Retina (tissue), 1 donor: ENCODE data around the gene ZNF816.
"Not testable (repeated sequence)": the region's sequence is repeated elsewhere in the genome, so short reads cannot be mapped to it uniquely, and the experiment has no call there.

ENCODE experiments used
- DNase-seq: peaks from one replicate; pipeline ENCODE4 v3.0.0-alpha.2; 2016

ZNF816 gene

DNA sequence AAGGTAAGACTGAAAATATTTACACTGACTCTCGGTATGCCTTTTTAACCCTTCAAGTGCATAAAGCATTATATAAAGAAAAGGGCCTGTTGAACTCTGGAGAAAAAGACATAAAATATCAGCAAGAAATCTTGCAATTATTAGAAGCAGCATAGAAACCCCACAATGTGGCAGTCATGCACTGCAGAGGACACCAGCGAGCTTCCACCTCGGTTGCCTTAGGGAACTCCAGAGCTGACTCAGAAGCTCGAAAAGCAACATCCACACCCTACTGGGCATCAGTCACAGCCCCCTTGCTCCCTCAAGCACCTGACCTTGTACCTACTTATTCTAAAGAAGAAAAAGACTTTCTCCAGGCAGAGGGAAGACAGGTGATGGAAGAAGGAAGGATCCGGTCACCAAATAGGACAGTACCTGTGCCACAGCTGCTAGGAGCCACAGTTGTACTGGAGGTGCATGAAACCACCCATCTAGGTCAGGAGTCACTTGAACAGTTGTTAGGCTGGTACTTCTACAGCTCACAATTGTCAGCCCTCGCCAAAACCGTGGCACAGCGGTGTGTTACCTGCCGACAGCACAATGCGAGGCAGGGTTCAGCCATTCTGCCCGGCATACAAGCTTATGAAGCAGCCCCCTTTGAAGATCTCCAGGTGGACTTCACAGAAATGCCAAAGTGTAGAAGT is 2.9 kb downstream of the ZNF816 start:
- no peak for DNase-seq

DNA sequence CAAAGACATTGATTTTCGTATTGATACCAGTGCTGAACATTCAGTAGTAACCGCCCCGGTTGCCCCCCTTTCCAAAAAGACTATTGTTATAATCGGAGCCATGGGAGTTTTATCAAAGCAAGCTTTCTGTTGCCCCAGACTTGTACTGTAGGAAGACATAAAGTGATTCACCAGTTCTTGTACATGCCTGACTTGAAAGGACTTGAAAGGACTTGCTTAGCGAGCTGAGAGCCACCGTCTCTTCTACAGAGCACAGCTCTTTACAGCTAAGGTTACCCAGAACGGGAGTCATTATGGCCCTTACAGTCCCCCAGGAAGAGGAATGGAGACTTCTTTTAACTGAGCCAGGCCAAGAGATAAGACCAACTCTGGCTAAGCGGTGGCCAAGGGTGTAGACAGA is 5.1 kb downstream of the ZNF816 start:
- no peak for DNase-seq

DNA sequence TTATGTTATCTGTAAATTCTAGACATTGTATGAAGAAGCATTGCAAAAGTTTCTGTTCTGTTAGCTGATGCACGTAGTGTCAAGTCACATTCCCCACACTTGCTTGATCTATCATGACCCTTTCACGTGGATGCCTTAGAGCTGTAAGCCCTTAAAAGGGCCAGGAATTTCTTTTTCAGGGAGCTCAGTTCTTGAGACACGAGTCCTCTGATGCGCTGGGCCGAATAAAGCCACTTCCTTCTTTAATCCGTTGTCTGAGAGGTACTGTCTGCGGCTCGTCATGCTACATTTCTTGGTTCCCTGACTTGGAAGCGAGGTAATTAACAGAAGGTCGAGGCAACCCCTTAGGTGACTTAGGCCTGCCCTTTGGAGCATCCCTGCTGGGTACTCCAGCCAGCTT is 5.8 kb downstream of the ZNF816 start:
- no peak for DNase-seq

DNA sequence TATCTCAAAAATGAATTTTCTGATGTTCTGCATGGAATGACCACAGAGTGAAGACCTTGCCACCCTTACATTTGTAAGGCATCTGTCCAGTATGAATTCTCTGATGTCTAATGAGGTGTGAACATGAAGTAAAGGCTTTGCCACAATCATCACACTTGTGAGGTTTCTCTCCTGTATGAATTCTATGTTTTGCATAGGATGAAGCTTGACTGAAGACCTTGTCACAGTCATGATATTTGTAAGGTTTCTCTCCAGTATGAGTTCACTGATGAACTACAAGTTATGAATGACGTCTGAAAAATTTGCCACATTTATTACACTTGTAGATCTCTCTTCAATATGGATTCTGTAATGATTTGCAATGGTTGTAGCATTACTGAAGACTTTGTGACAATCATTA is 13.3 kb downstream of the ZNF816 start:
- no peak for DNase-seq

DNA sequence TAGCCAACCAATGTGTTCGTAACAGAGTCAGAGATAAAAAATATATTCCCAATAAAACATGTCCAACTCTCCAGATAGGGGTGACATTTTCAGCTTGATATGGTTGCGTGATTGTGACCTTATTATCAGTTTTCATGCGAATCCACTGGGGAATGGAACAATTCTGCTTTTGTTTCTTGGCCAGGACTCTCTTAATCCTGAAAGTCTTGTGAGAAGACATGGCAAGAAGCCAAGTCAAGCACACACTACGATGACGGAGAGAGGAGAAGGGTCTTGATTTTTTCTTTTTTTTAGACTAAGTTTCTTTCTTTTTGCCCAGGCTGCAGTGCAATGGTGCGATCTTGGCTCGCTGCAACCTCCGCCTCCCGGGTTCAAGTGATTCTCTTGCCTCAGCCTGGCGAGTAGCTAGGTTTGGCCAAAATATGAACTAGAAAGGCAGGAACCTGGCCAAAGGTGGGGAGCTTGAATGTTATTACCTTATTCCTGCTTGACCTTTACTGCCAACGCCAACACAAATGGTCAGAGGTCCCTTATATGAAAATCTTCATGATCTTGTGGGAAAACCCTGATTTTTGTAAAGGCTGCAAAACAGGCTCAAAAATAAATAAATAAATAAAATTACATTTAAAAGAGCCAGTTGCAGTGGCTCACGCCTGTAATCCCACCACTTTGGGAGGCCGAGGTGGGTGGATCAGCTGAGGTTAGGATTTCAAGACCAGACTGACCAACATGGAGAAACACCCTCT is 14.5 kb downstream of the ZNF816 start:
- no peak for DNase-seq

DNA sequence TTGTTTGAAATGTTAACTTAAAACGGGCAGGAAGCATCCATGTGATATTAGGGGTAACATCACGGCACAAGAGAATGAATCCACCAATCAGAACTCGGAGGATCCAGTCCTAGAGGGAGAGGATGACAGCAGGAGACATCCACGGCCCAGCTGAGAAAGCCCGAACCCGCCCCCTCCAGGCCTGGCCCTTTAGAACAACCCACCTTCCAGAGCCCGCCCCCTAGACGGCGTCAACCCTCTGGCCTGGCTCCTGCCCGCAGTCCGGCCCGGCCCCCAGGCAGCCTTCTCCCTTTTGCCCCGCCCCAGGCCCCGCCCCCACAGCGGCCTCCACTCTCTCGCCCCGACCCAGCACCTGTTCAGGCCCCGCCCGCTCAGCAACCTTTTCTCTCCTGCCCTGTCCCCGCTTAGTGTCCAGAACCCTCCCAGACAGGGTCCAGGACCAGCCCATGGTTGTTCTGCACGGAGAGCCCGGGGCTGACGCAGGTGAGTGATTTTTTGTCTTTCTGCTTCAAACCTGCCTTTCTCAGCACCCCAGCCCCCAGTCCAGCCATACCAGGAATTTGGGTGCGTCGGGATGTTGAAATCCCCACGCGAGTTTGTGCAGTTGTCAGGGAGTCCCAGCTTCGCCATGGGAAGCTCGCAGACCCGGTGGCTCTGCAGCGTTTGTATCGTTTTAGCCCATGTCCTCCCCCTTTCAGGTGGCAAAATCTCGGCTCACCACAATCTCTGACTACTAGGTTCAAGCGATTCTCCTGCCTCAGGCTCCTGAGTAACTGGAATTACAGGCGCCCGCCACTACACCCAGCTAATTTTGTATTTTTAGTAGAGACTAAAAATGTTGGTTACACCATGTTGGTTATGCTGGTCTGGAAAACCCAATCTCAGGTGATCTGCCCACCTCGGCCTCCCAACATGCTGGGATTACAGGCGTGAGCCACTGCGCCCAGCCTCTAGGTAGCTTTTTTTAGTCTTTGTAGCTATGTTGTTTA is 16.1 kb downstream of the ZNF816 start:
- DNase-seq, result peak; percentile 16

DNA sequence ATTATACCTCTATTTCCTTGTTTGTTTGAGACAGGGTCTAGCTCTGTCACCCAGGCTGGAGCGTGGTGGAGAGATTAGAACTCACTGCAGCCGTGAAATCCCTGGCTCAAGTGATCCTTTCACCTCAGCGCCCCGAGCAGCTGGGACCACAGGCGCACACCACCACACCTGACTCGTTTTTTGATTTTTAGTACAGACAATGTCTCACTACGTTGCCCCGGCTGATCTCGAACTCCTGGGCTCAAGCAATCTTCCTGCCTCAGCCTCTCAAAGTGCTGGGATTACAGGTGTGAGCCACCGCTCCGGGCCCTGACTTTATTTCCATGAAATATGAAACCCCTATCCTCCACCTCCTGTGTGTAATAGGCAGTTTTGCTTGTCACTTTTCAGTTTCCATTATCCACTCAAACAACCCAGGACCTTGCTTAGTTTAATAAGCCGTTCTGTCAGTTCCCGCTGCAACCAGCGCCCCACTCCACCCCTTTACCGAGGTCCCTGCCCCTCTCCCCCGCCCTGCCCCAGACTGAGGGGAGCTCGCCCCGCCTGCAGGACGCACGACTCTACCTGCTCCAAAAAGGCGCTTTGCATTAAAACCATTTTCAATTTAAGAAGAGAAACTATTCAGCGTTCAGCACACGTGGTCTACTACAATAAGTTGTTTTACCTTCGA is 16.9 kb downstream of the ZNF816 start:
- no peak for DNase-seq

DNA sequence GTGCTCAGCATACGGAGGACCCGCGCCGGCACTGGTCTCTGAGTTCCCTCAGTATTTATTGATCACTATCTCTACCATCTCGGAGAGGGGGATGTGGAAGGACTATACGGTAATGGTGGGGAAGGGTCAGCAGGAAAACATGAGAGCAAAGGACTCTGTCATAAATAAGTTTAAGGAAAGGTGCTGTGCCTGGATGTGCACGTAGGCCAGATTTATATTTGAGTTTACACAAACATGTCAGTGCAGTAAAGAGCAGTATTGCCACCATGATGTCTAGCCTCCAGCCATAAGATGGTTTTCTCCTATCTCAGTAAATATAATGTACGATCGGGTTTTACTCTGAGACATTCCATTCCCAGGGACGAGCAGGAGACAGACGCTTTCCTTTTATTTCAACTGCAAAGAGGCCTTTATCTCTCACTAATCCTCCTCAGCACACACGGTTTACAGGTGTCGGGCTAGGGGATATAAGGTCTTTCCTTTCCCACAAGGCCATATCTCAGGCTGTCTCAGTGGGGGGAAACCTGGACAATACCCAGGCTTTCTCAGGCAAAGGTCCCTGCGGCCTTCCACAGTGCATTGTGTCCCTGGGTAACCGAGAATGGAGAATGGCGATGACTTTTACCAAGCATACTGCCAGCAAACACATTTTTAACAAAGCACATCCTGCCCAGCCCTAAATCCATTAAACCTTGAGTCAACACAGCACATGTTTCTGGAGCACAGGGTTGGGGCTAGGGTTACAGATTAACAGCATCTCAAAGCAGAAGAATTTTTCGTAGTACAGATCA is 17.8 kb downstream of the ZNF816 start:
- DNase-seq, result not testable (repeated sequence)

DNA sequence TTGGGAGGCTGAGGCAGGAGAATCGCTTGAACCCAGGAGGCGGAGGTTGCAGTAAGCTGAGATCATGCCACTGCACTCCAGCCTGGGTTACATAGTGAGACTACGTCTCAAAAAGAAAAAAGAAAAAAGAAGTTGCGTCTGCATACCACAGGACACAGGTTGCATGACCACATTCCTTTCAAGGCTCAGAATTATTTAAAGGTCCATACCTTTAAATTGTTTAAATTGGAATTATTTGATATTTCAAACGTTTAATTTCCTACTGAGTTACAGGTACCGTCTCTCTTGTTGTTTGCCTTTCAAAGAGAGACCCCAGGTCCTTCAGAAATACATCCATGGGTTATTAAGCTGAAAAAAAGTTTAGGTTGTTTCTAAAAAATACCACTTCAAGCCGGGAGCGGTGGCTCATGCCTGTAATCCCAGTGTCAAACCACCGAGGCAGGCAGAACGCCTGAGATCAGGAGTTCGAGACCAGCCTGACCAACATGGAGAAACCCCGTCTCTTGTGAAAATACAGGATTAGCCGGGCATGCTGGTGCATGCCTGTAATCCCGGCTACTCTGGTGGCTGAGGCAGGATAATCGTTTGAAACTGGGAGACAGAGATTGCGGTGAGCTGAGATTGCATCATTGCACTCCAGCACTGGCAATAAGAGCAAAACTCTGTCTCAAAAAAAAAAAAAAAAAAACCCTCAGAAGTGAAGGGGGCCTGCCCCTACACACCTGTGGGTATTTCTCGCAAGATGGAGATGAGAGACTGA is 18.6 kb downstream of the ZNF816 start:
- no peak for DNase-seq

DNA sequence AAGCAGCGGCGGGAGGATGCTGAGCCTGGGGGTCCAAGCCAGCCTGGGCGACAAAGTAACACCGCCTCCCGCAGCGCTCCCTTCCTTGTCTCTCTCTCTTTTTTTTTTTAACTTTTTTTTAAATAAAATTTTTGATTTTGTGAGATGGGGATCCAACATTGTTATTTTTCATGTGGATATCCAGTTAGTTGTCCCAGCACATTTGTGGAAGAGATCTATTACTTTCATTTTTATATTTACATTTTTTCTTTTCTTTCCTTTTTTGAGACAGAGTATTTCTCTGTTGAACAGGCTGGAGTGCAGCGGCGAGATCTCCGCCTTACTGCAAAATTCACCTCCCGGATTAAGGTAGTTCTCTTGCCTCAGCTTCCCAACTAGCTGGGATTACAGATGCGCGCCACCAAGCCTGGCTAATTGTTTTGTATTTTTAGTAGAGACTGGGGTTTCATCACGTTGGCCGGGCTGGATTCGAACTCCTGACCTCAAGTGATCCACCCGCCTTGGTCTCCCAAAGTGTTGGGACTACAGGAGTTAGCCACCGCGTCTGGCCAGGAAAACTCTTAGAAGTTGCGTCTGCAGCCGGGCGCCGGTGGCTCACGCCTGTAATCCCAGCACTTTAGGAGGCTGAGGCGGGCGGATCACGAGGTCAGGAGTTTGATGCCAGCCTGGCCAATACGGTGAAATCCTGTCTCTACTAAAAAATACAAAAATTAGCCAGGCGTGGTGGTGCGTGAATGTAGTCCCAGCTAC is 19.4 kb downstream of the ZNF816 start:
- no peak for DNase-seq

DNA sequence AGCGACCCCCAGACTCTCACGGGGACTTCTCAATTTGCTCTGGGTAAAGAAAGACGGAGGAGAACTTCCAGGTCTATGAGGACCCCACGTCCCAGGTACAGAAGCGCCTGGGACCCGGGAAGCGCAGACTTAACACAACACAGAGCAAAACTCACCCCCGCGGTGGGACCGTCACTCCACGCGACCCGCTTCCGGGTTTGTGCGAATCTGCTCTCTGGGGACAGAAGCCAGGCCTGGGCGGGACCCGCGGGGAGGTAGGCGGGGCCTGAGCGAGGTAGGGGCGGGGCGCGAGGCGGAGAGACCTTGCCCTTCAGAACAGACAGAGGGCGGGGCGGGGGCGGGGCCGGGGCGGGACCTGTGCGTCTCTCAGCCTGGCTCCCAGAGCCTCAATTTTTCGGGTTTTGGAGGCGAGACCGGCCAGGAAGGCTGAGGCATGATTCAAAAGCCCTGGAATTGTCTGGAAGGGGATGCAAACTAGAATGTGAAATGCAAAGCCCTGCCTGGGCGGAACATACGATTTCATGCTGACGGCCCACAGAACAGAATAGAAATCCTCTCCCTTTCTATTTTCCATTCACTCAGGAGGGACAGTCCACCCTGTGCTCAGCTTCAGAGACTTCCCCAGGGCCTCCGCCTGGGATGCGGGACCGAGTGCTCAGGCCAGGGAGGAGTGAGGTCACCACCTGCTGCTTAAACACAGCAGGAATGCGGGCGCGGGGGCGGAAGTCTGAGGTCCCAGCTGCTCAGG is 20.1 kb downstream of the ZNF816 start:
- peak; percentile 89 for DNase-seq

DNA sequence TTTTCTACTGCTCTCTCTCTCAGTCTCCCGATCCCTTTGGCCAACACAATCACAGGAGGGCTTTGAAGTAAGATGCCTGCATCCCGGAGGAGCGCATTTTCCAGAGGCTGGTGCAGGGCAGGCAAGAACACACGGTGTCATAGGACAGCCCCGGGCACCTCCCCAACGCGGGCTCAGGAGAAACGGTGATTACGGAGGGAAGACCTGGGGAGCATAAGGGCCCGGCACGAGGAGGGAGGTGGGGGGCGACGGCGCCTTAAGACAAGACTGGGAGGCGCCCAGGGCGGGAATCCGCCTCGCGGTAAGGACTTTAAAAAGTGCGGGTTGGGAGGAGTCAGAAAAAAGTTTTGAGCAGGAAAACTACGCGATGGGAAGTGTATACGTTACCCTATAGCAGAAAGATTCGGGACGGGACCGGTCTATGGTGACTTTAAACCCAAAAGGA is 20.7 kb downstream of the ZNF816 start:
- peak; percentile 53 for DNase-seq

DNA sequence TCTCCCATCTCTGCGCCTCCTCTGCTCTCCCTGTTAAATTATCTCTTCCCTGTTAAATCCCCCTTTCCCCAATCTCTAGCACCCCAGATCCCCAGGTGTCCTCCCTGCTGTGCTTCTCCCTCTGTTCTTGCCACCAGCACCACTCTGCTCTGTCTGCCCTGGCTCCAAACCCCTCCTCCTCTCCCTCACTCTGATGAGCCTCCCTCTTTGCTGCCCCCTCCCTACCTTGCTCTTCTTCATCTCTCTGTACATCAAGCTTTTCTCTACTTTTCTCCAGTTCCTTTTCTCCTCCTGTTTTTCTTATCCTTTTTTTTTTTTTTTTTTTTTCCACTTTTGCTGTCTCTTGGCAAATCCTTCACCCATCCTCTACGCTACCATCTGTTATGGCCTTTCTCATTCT is 21.2 kb downstream of the ZNF816 start:
- DNase-seq, result not testable (repeated sequence)

DNA sequence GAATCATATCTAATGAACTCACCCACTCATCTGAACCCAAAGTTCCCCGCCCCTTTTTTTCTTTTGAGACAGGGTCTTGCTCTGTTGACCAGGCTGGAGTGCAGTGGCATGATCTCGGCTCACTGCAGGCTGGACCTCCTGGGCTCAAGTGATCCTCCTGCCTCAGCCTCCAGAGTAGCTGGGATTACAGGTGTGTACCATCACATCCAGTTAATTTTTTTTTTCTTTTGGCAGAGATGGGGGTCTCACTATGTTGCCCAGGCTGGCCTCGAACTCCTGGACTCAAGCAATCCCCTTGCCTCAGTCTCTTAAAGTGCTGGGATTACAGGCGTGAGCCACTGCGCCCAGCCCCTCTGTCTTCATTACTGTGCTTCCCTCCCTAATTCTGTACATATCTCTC is 21.8 kb downstream of the ZNF816 start:
- DNase-seq, result not testable (repeated sequence)

DNA sequence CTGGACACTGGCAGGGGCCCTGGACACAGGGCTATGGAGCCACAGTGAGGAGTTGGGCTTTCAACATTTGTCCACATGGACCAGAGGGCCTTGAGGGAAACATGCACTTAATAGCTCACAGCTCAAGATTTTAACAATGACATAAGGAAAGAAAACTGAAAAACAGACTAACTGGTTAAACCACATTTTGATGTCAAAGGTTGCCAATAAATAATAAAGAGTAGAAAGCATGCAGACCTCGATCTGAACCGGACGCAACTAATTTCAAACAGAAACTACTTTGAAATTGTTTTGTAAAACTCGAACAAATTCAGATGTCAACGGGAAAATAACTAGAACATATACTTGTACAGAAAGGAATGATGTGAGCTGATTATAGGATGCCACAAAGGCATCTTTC is 23.9 kb downstream of the ZNF816 start:
- no peak for DNase-seq

DNA sequence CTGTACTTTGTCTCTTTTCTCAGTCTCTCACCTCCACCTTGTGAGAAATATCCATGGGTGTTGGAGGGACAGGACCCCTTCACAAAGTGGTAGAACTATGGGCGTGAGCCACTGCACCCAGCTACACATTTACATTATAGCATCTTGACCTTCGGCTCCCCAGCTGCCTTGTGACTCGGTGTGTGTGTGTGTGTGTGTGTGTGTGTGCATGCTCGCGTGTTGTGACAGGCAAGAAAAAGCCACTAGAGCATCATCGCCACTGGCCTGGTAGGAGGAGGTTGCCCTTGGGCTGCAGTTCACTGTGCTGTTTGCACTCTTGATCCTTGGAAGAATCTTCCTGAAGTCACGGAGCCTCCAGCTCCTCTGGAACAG is 25.7 kb downstream of the ZNF816 start:
- DNase-seq, result no peak

DNA sequence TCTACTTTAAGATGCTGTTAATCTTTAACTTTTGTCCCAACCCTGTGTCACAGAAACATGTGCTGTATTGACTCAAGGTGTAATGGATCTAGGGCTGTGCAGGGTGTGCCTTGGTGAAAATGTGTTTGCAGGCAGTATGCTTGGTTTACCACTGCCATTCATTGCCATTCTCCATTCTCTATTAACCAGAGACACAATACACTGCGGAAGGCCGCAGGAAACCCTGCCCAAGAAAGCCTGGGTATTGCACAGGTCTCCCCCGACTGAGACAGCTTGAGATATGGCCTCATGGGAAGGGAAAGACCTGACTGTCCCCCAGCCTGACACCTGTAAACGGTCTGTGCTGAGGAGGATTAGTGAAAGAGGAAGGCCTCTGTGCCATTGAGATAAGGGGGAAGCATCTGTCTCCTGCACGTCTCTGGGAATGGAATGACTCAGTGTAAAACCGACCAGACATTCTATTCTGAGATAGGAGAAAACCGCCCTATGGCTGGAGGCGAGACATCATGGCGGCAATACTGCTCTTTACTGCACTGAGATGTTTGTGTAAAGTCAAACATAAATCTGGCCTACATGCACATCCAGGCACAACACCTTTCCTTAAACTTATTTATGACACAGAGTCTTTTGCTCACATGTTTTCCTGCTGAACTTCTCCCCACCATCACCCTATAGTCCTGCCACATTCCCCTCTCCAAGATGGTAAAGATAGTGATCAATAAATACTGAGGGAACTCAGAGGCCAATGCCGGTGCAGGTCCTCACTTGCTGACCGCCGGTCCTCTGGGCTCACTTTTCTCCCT is 26.3 kb downstream of the ZNF816 start:
- DNase-seq, result no peak

DNA sequence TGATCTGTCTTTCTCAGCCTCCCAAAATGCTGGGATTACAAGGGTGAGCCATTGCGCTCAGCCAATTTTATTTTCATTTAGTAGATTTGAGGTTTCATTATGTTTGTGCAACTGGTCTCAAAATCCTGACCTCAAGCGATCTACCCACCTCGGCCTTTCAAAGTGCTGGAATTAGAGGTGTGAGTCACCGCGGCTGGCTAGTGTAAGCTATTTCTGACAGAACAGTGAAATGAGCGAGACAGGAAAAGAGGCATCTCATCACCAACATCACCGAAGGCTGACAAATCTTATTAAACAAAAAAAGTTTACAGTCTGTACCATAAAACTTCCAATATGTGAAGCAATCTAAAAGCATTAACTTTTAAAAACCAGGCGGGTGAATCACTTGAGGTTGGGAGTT is 27.2 kb downstream of the ZNF816 start:
- DNase-seq, result no peak

DNA sequence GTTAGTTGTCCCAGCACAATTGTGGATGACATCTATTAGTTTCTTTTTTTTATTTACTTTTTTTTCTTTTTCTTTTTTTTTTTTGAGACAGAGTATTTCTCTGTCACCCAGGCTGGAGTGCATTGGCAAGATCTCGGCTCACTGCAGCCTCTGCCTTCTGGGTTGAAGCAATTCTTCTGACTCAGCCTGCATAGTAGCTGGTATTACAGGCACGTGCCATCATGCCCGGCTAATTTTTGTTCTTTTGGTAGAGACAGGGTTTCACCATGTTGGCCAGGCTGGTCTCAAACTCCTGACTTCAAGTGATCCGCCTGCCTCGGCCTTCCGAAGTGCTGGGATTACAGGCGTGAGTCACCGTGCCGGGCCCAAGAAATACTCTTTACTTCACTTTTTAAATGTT is 38.0 kb downstream of the ZNF816 start:
- not testable (repeated sequence) for DNase-seq
